Lung (tissue), 12 donors: ENCODE data around the gene TMEM237. TPM values are rescaled to one million over a fixed set of nuclear protein-coding genes. Genes with fewer than 3 reads are reported as not detected.
A peak's percentile ranks its signal among the peaks of the same experiment; 100 is the strongest.

ENCODE experiments used
- ATAC-seq: fragments of 200-7000 bp; cut with Tn5 transposase; one replicate; pipeline ENCODE4 v1.9.1; 2020; ENCODE audit warnings: moderate number of reproducible peaks; ENCODE audit not compliant: insufficient read depth, low FRiP score
- DNase-seq, 3 donors: peaks; one replicate each; pipeline ENCODE4 v3.0.0-alpha.2; 2013 to 2017
- H3K27ac ChIP-seq, 2 donors: one replicate each; pipeline ENCODE4 v1.5.1; 2013; ENCODE audit warnings: mild to moderate bottlenecking in 2 of 2, moderate library complexity in 2 of 2, control low read depth in 1 of 2, inconsistent platforms in 1 of 2, low read depth in 1 of 2, low read length in 1 of 2
- H3K27me3 ChIP-seq, 3 donors: one replicate each; pipeline ENCODE4 v1.5.1; 2013; ENCODE audit warnings: low read length in 2 of 3; ENCODE audit not compliant: control insufficient read depth in 3 of 3, insufficient read depth in 3 of 3
- H3K36me3 ChIP-seq, 4 donors: one replicate each; pipeline ENCODE4 v1.5.1; 2013; ENCODE audit warnings: low read length in 4 of 4, mild to moderate bottlenecking in 1 of 4, moderate library complexity in 1 of 4; ENCODE audit not compliant: control insufficient read depth in 4 of 4, insufficient read depth in 4 of 4
- H3K4me1 ChIP-seq, 5 donors: one replicate each; pipeline ENCODE4 v1.5.1; 2013; ENCODE audit warnings: low read length in 5 of 5, mild to moderate bottlenecking in 2 of 5, moderate library complexity in 1 of 5; ENCODE audit not compliant: control insufficient read depth in 5 of 5, insufficient read depth in 5 of 5
- H3K4me3 ChIP-seq: one replicate; pipeline ENCODE4 v1.5.1; 2013; ENCODE audit warnings: mild to moderate bottlenecking, control low read depth, moderate library complexity
- H3K9ac ChIP-seq, 2 donors: one replicate each; pipeline ENCODE4 v1.5.1; 2013; ENCODE audit warnings: low read length in 2 of 2, control low read depth in 1 of 2; ENCODE audit not compliant: insufficient read depth in 1 of 2
- H3K9me3 ChIP-seq, 4 donors: one replicate each; pipeline ENCODE4 v1.5.1; 2013; ENCODE audit warnings: low read length in 3 of 4, mild to moderate bottlenecking in 1 of 4, moderate library complexity in 1 of 4; ENCODE audit not compliant: control insufficient read depth in 4 of 4, insufficient read depth in 3 of 4
- WGBS, 2 donors: extraction: QIAGEN DNeasy Blood & Tissue Kit; methylation state at CpG; one replicate each; pipeline ENCODE4 v1.1.7; 2013; 5-methylcytosine and 5-hydroxymethylcytosine counted together
- polyA plus RNA-seq, 2 donors: library from polyadenylated mRNA; stranded (reverse); fragments of 200-250 nt; gene quantifications; one replicate each; pipeline ENCODE4 v1.2.1, GENCODE V29; 2013
- total RNA-seq, 2 donors: library from RNA; depleted of rRNA in 1 of 2; stranded (reverse); fragments of >200 nt in 1 of 2; gene quantifications; one replicate each; pipeline ENCODE4 v1.2.1, GENCODE V29; 2014 to 2021
- TF ChIP-seq, protein P1 (sequence below): IDR thresholded peaks from 2 replicates; pipeline ENCODE4 v1.5.1; 2012; ENCODE audit warnings: mild to moderate bottlenecking; ENCODE audit errors: control extremely low read depth, extremely low read depth
- donor health status: control.
- donor health status: control.
- donor health status: Bipolar disorder and iron deficiency.
- donor health status: healthy.
- donor health status: DM: yes; HTN: yes; CAD: no.

Gene TMEM237
- total and polyA plus RNA-seq, 4 donors = 7.0 to 27.5 (median 11.6) TPM

DNA sequence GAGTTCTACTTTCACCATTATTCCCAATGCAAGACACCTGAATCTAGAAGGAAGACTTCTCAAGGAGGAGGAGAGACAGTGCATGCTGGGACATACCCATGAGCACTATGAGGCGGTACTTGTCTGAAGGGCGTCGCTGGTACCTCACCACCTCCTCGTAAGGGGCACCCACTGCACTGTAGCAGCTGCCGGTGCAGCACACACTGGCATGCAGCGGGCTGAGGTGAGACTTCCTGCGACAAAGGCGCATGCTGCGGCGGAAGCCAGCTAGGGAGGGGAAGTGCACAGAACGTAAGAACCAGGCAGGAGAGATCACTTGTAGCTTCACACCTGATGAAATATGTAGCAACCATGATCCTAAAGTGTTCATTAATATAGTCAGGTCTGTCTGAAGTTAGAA lies 12.8 kb upstream of the TMEM237 start:
- H3K9me3 ChIP-seq = no peaks in the 10 kb centered on the region
- ATAC-seq = no peak
- H3K4me3 ChIP-seq = no peak overlapping the region
- H3K27ac ChIP-seq = no peak overlapping the region
- TF ChIP-seq, protein P1, sequence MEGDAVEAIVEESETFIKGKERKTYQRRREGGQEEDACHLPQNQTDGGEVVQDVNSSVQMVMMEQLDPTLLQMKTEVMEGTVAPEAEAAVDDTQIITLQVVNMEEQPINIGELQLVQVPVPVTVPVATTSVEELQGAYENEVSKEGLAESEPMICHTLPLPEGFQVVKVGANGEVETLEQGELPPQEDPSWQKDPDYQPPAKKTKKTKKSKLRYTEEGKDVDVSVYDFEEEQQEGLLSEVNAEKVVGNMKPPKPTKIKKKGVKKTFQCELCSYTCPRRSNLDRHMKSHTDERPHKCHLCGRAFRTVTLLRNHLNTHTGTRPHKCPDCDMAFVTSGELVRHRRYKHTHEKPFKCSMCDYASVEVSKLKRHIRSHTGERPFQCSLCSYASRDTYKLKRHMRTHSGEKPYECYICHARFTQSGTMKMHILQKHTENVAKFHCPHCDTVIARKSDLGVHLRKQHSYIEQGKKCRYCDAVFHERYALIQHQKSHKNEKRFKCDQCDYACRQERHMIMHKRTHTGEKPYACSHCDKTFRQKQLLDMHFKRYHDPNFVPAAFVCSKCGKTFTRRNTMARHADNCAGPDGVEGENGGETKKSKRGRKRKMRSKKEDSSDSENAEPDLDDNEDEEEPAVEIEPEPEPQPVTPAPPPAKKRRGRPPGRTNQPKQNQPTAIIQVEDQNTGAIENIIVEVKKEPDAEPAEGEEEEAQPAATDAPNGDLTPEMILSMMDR = no peak
- H3K27me3 ChIP-seq = no peaks in the 10 kb centered on the region
- no peak overlapping the region for H3K9ac ChIP-seq
- H3K36me3 ChIP-seq = no peaks in the 10 kb centered on the region
- H3K4me1 ChIP-seq = no peaks in the 10 kb centered on the region
- WGBS, 2 donors = 91 to 92% methylated on average over 11 of the region's 11 CpGs
- no peak for DNase-seq

DNA sequence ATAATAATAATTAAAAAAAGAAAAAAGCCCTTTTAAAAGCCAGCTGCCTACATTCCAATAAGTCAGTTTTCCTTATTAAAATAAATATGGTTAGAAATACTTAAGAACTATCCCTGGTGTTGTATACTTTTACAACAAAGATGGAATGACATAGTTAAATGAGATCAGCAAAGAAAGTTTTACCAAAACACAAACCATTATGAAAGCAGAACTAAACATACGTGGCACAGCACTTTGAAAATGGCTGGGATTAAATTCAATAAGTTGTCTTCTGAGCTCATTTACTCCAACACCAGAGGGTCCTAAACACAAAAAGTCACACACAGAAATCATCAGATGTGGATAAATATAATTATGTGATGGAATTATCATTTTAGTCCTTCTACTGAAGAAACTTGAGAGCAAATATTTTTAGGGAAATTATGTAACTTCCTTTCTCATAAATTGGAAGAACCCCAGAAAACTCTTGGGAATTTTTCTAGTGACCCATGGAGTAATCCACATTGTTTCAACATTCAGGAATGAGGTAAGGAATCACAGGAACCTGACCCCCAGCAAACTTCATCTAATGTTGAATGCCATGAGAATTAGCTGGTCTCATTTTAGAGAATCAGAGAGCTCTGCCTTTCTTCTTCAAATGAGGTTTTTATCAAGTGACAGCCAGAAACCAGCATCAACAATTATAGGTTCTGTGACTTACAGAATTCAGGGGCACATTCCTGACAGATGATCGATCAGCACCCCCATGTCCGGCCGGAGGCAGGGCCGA lies 11.5 kb upstream of the TMEM237 start:
- H3K4me3 ChIP-seq = no peak overlapping the region
- no peaks in the 10 kb centered on the region for H3K4me1 ChIP-seq
- no peaks in the 10 kb centered on the region for H3K36me3 ChIP-seq
- TF ChIP-seq, protein P1 = no peak
- no peaks in the 10 kb centered on the region for H3K27me3 ChIP-seq
- ATAC-seq (no peak), DNase-seq (peak in 2 of 3 donors; percentile 13 to 17)
- no peak overlapping the region for H3K9ac ChIP-seq
- 75 to 80% methylated on average over 5 of the region's 5 CpGs for WGBS, 2 donors
- H3K27ac ChIP-seq = no peak overlapping the region
- no peaks in the 10 kb centered on the region for H3K9me3 ChIP-seq

DNA sequence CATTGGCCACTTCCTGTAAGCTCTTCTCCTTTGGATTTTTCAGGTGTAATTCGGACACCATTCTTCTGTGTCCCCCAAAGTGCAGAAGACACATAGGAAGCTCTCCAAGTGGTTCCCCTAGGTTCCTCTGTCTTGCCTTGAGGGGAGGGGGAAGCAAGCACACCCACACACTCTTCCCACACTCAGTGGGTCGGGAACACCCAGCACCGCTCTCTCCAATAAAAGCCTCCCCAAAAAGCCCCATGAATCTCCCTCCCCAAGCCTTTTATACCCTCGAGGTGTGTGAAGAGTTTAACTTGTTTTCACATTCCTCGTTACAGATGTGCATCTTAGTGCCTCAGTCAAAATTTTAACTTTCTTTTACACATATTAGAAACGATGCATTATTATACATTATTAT lies 9.9 kb upstream of the TMEM237 start:
- Histone ChIP-seq H3K4me3 (no peak overlapping the region), H3K27ac (peak overlapping the region in 1 of 2 donors; percentile 50), H3K27me3 (no peaks in the 10 kb centered on the region), H3K9ac (no peak overlapping the region), H3K4me1 (no peaks in the 10 kb centered on the region), H3K36me3 (no peaks in the 10 kb centered on the region), H3K9me3 (no peaks in the 10 kb centered on the region)
- ATAC-seq (no peak), DNase-seq (no peak)
- 81 to 87% methylated on average over 6 of the region's 6 CpGs for WGBS, 2 donors
- TF ChIP-seq, protein P1 = no peak

DNA sequence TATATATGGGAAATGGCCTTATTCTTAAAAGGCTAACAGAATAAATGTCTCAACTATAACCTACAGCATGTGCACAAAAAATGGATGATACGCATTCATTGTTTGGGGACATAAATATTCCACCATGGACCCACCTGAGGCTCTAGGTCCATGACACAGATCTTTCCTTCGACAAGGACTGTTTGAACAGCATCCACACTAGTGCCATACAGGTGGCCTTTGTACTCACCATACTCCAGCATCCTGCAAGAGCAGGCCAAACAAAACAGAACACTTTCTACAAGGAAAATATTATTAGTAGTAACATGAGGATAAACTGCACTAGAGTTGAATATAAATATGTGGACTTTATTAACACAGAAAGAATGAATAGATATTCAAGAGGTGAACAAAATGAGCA lies 6.1 kb upstream of the TMEM237 start:
- WGBS, 2 donors = 91 to 99% methylated on average over 2 of the region's 2 CpGs
- no peak overlapping the region for H3K4me3 ChIP-seq
- no peaks in the 10 kb centered on the region for H3K9me3 ChIP-seq
- DNase-seq (no peak), ATAC-seq (no peak)
- H3K4me1 ChIP-seq = peaks cover 0 to 3% (median 0%) of the 10 kb centered on the region in 5 donors
- TF ChIP-seq, protein P1 = no peak
- H3K27me3 ChIP-seq = no peaks in the 10 kb centered on the region
- H3K9ac ChIP-seq = no peak overlapping the region
- H3K36me3 ChIP-seq = no peaks in the 10 kb centered on the region
- no peak overlapping the region for H3K27ac ChIP-seq
